ENCODE data around the gene TRIM32.

DNA sequence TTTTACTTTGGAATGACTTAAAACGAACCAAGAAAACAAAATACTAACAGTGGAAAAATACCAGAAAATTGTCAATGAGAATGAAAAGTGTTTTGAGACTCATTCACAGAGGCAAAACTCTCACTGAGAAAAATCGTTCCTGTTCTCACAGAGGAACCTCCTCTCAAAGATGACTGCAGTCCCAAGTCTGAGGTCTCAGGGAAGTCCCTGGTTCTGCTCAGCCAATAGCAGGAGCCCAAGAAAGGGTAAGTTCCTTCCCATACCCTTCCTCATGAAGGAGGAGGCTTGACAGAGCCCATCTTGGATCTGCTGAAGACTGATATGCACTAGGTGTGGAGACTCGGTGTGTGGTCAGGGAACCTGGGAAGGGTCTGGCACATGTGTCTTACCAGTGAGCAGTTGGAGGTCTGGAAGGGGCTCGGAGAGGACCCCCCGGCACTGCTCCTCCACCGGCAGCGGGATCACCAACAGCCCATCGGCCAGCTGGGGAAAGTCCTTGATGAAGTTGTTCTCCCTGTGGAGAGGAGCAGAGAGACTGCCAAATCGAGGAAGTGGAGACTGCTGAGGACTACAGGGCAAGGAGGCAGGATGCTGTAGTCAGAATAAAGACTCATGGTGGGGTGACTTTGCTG is 46.0 kb downstream of the TRIM32 start:
- TF ChIP-seq POLR2A (IDR thresholded peaks at IDR 0.05), result no peak
- TF ChIP-seq CTCF (IDR thresholded peaks at IDR 0.05), result no peak
